Parathyroid adenoma (tissue), 2 donors: ENCODE results near the gene CHIT1.

Source experiments
- H2AFZ ChIP-seq: fragments of 300-600 bp; sonication (generic); one replicate; pipeline ENCODE4 v1.7.0; 2017; ENCODE audit warnings: antibody characterized with exemption, mild to moderate bottlenecking
- H3K27ac ChIP-seq: fragments of 300-600 bp; sonication (generic); one replicate; pipeline ENCODE4 v1.7.0; 2017
- H3K27me3 ChIP-seq: fragments of 300-600 bp; sonication (generic); one replicate; pipeline ENCODE4 v1.7.0; 2017; ENCODE audit warnings: low read length; ENCODE audit not compliant: control insufficient read depth, insufficient read depth
- H3K36me3 ChIP-seq: fragments of 300-600 bp; sonication (generic); one replicate; pipeline ENCODE4 v1.7.0; 2017; ENCODE audit warnings: low read length; ENCODE audit not compliant: control insufficient read depth, insufficient read depth
- H3K4me1 ChIP-seq: fragments of 300-600 bp; sonication (generic); one replicate; pipeline ENCODE4 v1.7.0; 2017; ENCODE audit warnings: control low read depth
- H3K4me2 ChIP-seq: fragments of 300-600 bp; sonication (generic); one replicate; pipeline ENCODE4 v1.7.0; 2017; ENCODE audit warnings: low read length
- H3K4me3 ChIP-seq: fragments of 300-600 bp; sonication (generic); one replicate; pipeline ENCODE4 v1.7.0; 2017; ENCODE audit warnings: low read depth, low read length
- H3K79me2 ChIP-seq: fragments of 300-600 bp; sonication (generic); one replicate; pipeline ENCODE4 v1.7.0; 2017; ENCODE audit warnings: control low read depth
- H3K9ac ChIP-seq: fragments of 300-600 bp; sonication (generic); one replicate; pipeline ENCODE4 v1.7.0; 2017; ENCODE audit warnings: mild to moderate bottlenecking
- H3K9me3 ChIP-seq: fragments of 300-600 bp; sonication (generic); one replicate; pipeline ENCODE4 v1.7.0; 2017; ENCODE audit warnings: low read length; ENCODE audit not compliant: control insufficient read depth
- TF ChIP-seq, protein P1 (sequence below): fragments of 300-600 bp; sonication (generic); IDR thresholded peaks from one replicate; pipeline ENCODE4 v1.7.0; 2017; ENCODE audit warnings: antibody characterized with exemption, mild to moderate bottlenecking
- donor health status: primary hyperparathyroidism.

CHIT1 gene

DNA sequence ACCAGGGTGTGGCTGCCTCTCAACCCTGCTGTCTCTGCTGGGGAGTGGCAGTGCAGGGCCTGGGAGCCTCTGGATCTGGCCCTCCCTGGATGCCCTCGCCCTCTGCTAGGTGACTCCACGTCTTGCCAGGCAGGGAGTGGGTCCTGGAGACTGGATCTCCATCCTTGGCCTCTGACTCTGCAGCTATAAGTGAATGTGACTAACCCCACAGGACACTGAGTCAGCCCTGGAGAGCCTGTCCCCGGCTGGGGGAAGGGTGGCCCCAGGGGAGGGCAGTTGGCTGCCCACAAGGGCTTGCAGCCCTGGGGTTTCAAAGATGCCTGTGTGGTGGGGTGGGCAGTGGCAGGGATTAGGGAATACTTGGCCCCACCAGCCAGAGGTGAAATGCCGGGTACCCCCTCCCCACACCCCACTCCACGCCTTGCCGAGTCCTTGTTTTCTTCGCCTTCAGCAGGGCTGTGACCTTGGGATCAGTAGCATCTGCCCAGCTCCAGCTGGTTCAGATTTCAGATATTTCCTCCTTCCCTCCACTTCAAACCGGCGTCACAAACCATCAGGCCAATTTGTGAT lies 51.9 kb downstream of the CHIT1 start:
- H3K27me3 ChIP-seq = no peaks in the 10 kb centered on the region
- H3K4me1 ChIP-seq = no peaks in the 10 kb centered on the region
- H3K9me3 ChIP-seq = no peaks in the 10 kb centered on the region
- no peak overlapping the region for H3K4me3 ChIP-seq
- H3K4me2 ChIP-seq = no peak overlapping the region
- H2AFZ ChIP-seq = no peak overlapping the region
- TF ChIP-seq, protein P1, sequence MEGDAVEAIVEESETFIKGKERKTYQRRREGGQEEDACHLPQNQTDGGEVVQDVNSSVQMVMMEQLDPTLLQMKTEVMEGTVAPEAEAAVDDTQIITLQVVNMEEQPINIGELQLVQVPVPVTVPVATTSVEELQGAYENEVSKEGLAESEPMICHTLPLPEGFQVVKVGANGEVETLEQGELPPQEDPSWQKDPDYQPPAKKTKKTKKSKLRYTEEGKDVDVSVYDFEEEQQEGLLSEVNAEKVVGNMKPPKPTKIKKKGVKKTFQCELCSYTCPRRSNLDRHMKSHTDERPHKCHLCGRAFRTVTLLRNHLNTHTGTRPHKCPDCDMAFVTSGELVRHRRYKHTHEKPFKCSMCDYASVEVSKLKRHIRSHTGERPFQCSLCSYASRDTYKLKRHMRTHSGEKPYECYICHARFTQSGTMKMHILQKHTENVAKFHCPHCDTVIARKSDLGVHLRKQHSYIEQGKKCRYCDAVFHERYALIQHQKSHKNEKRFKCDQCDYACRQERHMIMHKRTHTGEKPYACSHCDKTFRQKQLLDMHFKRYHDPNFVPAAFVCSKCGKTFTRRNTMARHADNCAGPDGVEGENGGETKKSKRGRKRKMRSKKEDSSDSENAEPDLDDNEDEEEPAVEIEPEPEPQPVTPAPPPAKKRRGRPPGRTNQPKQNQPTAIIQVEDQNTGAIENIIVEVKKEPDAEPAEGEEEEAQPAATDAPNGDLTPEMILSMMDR = no peak
- H3K36me3 ChIP-seq = no peaks in the 10 kb centered on the region
- H3K27ac ChIP-seq = no peak overlapping the region
- no peak overlapping the region for H3K9ac ChIP-seq
- no peaks in the 10 kb centered on the region for H3K79me2 ChIP-seq

GRCh38 chr1:203177036-203177405 lies 52.5 kb downstream of the CHIT1 start:
- TF ChIP-seq, protein P1 = no peak

DNA sequence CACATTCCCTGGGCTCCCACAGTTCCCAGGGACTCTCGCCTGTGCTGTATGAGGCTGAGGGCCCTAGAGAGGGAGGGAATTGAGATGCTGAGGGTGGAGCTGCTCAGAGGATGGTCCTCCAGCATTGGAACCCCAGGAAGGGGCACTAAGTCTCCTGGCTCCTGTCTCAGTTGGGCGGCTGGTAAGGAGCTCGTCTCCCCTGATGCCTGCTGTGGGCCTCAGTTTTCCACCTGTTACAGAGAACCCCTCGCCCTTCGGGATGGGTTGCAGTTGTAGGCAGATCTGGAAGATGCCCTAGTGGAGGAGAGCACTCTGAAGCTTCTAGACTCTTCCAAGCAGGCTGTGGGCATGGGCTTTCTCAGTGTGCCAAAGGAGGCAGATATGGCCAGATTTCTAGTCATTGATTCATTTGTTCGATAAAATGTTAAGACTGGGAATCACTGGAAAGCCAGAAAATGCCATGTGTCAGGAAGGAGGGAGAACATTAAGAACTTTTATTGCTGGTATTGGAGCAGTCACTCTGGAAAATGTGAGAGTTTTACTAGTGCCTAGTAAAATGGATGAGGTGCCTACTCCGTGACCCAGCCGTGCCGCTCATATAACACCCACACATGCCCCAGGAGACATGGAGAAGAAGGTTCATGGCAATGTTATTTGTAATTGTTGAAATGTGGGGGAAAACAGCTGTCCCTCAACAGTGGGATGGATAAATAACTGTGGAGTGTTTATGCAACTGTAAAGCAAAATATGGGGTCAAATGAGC lies 53.0 kb downstream of the CHIT1 start:
- H3K9me3 ChIP-seq = no peaks in the 10 kb centered on the region
- H3K4me2 ChIP-seq = no peak overlapping the region
- H2AFZ ChIP-seq = no peak overlapping the region
- no peaks in the 10 kb centered on the region for H3K27me3 ChIP-seq
- H3K36me3 ChIP-seq = no peaks in the 10 kb centered on the region
- no peaks in the 10 kb centered on the region for H3K79me2 ChIP-seq
- no peaks in the 10 kb centered on the region for H3K4me1 ChIP-seq
- no peak overlapping the region for H3K9ac ChIP-seq
- H3K27ac ChIP-seq = no peak overlapping the region
- TF ChIP-seq, protein P1 = no peak
- H3K4me3 ChIP-seq = no peak overlapping the region

More at GRCh38 chr1:203177036-203177405, 52.5 kb downstream of the CHIT1 start:
- Histone ChIP-seq H2AFZ (no peak overlapping the region), H3K27ac (no peak overlapping the region), H3K36me3 (no peaks in the 10 kb centered on the region), H3K4me3 (no peak overlapping the region), H3K4me2 (no peak overlapping the region), H3K9ac (no peak overlapping the region), H3K9me3 (no peaks in the 10 kb centered on the region), H3K79me2 (no peaks in the 10 kb centered on the region), H3K27me3 (no peaks in the 10 kb centered on the region), H3K4me1 (no peaks in the 10 kb centered on the region)

- TF ChIP-seq, protein P1 = no peak
- Histone ChIP-seq H2AFZ (no peak overlapping the region), H3K79me2 (no peaks in the 10 kb centered on the region), H3K9me3 (no peaks in the 10 kb centered on the region), H3K4me2 (no peak overlapping the region), H3K4me1 (no peaks in the 10 kb centered on the region), H3K27me3 (no peaks in the 10 kb centered on the region), H3K36me3 (no peaks in the 10 kb centered on the region), H3K9ac (no peak overlapping the region), H3K4me3 (no peak overlapping the region), H3K27ac (no peak overlapping the region)
Observed at GRCh38 chr1:203175827-203176241, 53.6 kb downstream of the CHIT1 start.
